Loucy (cell line): ENCODE results near the gene HPCAL4.

Experiments
- H2AFZ ChIP-seq: fragments of 200-600 bp; sonication (generic); 2 replicates; pipeline ENCODE4 v1.6.0; 2016; ENCODE audit warnings: antibody characterized with exemption, mild to moderate bottlenecking, low read length, moderate library complexity
- H3F3A ChIP-seq: fragments of 200-600 bp; 2 replicates; pipeline ENCODE4 v1.6.0; 2016; ENCODE audit warnings: antibody characterized with exemption, low read depth, mild to moderate bottlenecking
- H3K27me3 ChIP-seq: fragments of 200-600 bp; sonication (generic); 2 replicates; pipeline ENCODE4 v1.6.1; 2014; ENCODE audit warnings: low read length, mild to moderate bottlenecking; ENCODE audit not compliant: insufficient read depth, poor library complexity, severe bottlenecking
- H3K36me3 ChIP-seq: fragments of 200-600 bp; sonication (generic); 2 replicates; pipeline ENCODE4 v1.6.1; 2016; ENCODE audit warnings: low read length; ENCODE audit not compliant: insufficient read depth
- H3K4me1 ChIP-seq: fragments of 200-600 bp; sonication (generic); 2 replicates; pipeline ENCODE4 v1.5.1; 2014; ENCODE audit warnings: low read length, mild to moderate bottlenecking; ENCODE audit not compliant: insufficient read depth, poor library complexity, severe bottlenecking
- H3K4me2 ChIP-seq: fragments of 200-600 bp; sonication (generic); 2 replicates; pipeline ENCODE4 v1.6.0; 2014; ENCODE audit warnings: antibody characterized with exemption, low read length, low read depth, mild to moderate bottlenecking; ENCODE audit not compliant: poor library complexity, severe bottlenecking
- H3K4me3 ChIP-seq: fragments of 200-600 bp; sonication (generic); 2 replicates; pipeline ENCODE4 v1.5.1; 2014; ENCODE audit warnings: low read length, mild to moderate bottlenecking, mixed read lengths; ENCODE audit not compliant: poor library complexity, severe bottlenecking
- H3K79me2 ChIP-seq: fragments of 200-600 bp; sonication (generic); 2 replicates; pipeline ENCODE4 v1.6.1; 2014; ENCODE audit warnings: low read length; ENCODE audit not compliant: insufficient read depth
- H3K9ac ChIP-seq: fragments of 200-600 bp; sonication (generic); 2 replicates; pipeline ENCODE4 v1.6.0; 2014; ENCODE audit warnings: mild to moderate bottlenecking, low read depth, low read length, moderate library complexity; ENCODE audit not compliant: poor library complexity, severe bottlenecking
- H3K9me2 ChIP-seq: fragments of 200-600 bp; sonication (generic); replicated peaks from 2 replicates; pipeline ENCODE4 v1.6.1; 2016; ENCODE audit warnings: low read depth, low read length, mixed read lengths
- H3K9me3 ChIP-seq: fragments of 200-600 bp; sonication (generic); 2 replicates; pipeline ENCODE4 v1.6.1; 2014; ENCODE audit warnings: mild to moderate bottlenecking, antibody characterized with exemption, low read length, low read depth; ENCODE audit not compliant: insufficient read depth
- H4K20me1 ChIP-seq: fragments of 200-600 bp; sonication (generic); 2 replicates; pipeline ENCODE4 v1.6.0; 2014; ENCODE audit warnings: antibody characterized with exemption, low read length, mild to moderate bottlenecking; ENCODE audit not compliant: insufficient read depth, poor library complexity, severe bottlenecking
- EZH2phosphoT487 ChIP-seq: fragments of 200-600 bp; IDR thresholded peaks from 2 replicates; pipeline ENCODE4 v1.6.1; 2018; ENCODE audit warnings: antibody characterized with exemption, mild to moderate bottlenecking, moderate library complexity, borderline replicate concordance
- TF ChIP-seq, protein P1 (sequence below): fragments of 200-600 bp; sonication (generic); conservative IDR thresholded peaks from 2 replicates; pipeline ENCODE4 v1.5.1; 2014; ENCODE audit warnings: mild to moderate bottlenecking, antibody characterized with exemption, low read length

Gene HPCAL4

GRCh38 chr1:39653546-39654031 lies 37.6 kb downstream of the HPCAL4 start:
- Histone ChIP-seq H3K4me1 (peaks cover 6% of the 10 kb centered on the region), H2AFZ (peak overlapping the region; percentile 58; the same call in 1 of the 2 replicates), H3K36me3 (no peaks in the 10 kb centered on the region), H3K9ac (no peak overlapping the region), H3K27me3 (no peaks in the 10 kb centered on the region), H3F3A (no peaks in the 10 kb centered on the region), H3K4me3 (no peak overlapping the region), H3K9me2 (no peaks in the 10 kb centered on the region), H3K9me3 (no peaks in the 10 kb centered on the region), H3K79me2 (no peaks in the 10 kb centered on the region), H3K4me2 (no peak overlapping the region), H4K20me1 (no peaks in the 10 kb centered on the region)
- TF ChIP-seq, protein P1, sequence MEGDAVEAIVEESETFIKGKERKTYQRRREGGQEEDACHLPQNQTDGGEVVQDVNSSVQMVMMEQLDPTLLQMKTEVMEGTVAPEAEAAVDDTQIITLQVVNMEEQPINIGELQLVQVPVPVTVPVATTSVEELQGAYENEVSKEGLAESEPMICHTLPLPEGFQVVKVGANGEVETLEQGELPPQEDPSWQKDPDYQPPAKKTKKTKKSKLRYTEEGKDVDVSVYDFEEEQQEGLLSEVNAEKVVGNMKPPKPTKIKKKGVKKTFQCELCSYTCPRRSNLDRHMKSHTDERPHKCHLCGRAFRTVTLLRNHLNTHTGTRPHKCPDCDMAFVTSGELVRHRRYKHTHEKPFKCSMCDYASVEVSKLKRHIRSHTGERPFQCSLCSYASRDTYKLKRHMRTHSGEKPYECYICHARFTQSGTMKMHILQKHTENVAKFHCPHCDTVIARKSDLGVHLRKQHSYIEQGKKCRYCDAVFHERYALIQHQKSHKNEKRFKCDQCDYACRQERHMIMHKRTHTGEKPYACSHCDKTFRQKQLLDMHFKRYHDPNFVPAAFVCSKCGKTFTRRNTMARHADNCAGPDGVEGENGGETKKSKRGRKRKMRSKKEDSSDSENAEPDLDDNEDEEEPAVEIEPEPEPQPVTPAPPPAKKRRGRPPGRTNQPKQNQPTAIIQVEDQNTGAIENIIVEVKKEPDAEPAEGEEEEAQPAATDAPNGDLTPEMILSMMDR = peak; percentile 86
- TF ChIP-seq EZH2phosphoT487 = no peak

DNA sequence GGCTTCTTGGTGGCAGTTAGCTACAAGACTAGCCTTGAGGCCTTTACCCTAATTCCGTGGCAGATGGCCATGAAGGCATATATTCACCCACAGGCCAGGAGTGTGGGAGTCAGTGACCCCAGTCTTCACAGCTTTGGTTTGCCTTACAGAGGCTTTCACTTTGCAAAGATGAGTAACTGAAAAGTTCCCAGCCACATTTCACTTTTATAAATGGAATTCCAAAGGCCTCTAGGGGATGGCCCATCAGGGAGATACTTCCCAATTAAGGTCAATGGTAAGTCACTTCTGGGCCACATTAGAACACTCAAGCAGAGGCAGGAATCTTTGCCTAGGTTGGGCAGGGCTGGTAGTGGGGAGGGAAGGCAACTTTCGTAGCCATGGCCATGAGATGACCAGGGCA lies 38.7 kb downstream of the HPCAL4 start:
- Histone ChIP-seq H3K4me2 (no peak overlapping the region), H3K79me2 (no peaks in the 10 kb centered on the region), H3K27me3 (no peaks in the 10 kb centered on the region), H3K4me1 (peaks cover 2% of the 10 kb centered on the region), H3K4me3 (no peak overlapping the region), H3K9me2 (no peaks in the 10 kb centered on the region), H3F3A (no peaks in the 10 kb centered on the region), H2AFZ (no peak overlapping the region), H3K9me3 (no peaks in the 10 kb centered on the region), H3K36me3 (no peaks in the 10 kb centered on the region), H3K9ac (no peak overlapping the region), H4K20me1 (no peaks in the 10 kb centered on the region)
- no peak for TF ChIP-seq EZH2phosphoT487
- TF ChIP-seq, protein P1 = no peak

DNA sequence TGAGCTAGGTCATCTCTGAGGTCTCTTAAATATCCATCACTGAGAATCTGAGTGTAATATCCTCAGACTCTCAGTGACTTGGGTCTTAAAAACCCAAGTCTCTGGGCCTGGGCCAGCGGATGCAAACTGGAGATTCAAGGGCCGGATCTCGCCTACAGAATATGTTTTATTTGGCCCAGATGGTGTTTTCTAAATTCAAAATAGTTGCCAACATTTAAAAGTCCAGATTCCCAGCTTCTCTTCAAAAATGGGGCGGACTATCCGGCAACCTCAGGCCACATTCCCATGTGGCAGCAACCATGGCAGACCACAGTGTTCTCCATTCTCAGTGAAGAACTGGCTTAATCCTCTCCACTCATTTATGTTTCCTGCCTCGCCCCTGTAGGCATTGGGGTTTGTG lies 39.1 kb downstream of the HPCAL4 start:
- no peak overlapping the region for H3K4me3 ChIP-seq
- no peaks in the 10 kb centered on the region for H3K27me3 ChIP-seq
- H3K79me2 ChIP-seq = no peaks in the 10 kb centered on the region
- no peak overlapping the region for H2AFZ ChIP-seq
- no peak overlapping the region for H3K9ac ChIP-seq
- no peaks in the 10 kb centered on the region for H3K9me3 ChIP-seq
- no peak for TF ChIP-seq EZH2phosphoT487
- TF ChIP-seq, protein P1 = no peak
- H4K20me1 ChIP-seq = no peaks in the 10 kb centered on the region
- no peak overlapping the region for H3K4me2 ChIP-seq
- H3F3A ChIP-seq = no peaks in the 10 kb centered on the region
- H3K9me2 ChIP-seq = no peaks in the 10 kb centered on the region
- H3K36me3 ChIP-seq = no peaks in the 10 kb centered on the region
- no peaks in the 10 kb centered on the region for H3K4me1 ChIP-seq
